Fibroblast of skin of scalp (primary cell): ENCODE data around the gene TAF1B.
"Not testable (repeated sequence)": the region's sequence is repeated elsewhere in the genome, so short reads cannot be mapped to it uniquely, and the experiment has no call there.

Experiments
- DNase-seq: peaks from one replicate; pipeline ENCODE4 v3.0.0-alpha.2; 2013

The TAF1B gene

DNA sequence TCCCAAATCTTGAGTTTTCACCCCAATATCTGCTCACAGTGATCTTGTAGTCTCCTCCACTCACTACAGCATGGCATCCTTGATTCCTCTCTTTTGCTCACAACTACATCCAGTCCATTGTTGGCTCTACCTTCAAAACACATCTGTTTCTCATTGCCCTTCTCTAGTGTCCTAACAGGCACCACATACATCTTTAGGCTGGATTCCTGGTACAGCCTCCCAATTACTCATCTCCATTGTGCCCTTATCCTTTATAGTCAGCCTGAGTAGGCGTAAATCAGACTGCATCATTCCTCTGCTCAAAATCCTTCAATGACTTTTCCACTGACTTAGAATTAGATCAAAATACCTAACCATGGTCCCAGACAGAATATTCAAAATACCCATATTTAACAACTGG lies 10.7 kb upstream of the TAF1B start:
- DNase-seq: peak; percentile 46

DNA sequence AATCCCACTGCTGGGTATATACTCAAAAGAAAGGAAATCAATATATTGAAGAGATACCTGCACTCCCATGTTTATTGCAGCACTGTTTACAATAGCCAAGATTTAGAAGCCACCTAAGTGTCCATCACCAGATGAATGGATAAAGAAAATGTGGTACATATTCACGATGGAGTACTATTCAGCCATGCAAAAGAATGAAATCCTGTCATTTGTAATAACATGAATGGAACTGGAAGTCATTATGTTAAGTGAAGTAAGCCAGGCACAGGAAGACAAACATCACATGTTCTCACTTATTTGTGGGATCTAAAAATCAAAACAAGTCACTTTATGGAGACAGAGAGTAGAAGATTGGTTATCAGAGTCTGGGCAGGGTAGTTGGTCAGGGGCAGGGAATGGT lies 8.2 kb upstream of the TAF1B start:
- not testable (repeated sequence) for DNase-seq

DNA sequence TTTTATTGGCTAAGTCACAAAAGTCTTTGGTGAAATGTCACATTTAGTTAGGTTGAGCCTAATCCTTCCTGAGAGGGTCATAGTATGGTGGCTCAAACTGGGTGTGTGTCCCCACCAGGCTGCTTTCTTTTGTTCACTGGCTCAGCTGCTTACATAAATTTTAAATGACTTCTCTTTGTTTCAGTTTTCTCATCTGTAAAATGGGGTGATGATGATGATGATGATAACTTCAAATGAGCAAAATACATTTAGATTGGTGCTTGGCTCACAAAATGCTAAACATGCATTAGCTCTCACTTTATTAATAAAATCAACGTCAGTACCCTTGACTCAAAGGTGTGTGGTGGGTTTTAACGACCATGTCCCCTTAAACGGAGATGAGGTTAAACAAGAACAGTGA lies 7.2 kb upstream of the TAF1B start:
- DNase-seq: no peak

DNA sequence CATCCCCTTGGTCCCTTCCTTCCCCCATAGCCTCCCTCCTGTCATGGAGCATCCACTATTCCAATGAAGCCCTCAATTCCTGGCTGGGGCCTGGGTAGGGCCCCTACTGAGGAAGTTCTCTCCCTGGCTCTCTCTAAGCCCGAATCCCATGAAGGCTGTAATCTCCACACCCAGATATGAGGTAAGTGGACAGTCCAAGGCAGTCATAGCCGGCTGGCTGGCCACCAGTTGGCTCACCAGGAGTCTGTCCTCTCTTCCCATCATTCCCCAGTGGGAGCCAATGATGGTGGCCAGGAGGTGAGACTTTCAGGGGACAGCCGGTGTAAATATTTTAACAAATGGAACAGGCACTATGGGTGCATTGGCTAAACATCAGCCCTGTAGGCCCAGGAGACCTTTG lies 6.8 kb upstream of the TAF1B start:
- DNase-seq: no peak

DNA sequence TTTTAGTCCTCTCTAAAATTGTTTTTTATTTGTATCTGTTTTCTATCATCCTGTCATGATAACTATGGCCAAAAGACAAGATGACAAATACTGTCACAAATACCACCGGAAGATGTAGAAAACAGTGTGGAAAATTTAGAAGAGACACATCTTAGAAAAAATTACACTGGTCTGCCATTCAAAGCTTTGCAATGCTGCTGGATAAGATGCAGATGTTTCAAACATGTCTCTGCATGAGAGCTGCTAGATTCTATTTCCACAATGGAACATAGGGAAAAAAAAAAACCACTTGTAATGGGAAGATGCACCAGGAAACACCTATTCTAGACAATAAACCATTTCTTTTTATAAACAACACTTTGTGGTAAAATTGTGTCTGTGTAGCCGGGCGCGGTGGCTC lies 5.8 kb upstream of the TAF1B start:
- no peak for DNase-seq

DNA sequence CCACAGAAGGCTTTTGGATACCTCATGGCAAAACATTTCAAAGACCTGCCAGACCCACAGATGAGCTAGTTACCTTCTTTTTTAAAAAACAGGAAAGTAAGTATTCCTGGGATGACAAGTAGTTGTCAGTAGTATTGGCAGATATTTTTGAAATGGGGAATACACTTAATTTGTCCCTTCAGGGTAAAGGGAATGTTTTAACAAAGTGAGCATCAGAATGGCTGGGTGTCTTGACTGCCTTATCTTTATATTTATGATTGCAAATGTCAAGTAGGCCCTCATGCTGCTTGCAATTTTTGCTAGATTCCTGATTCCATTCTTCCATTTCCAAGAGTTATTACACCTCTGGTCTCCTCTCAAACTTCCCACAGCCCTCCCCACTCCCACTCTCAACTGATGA lies 4.9 kb upstream of the TAF1B start:
- no peak for DNase-seq

DNA sequence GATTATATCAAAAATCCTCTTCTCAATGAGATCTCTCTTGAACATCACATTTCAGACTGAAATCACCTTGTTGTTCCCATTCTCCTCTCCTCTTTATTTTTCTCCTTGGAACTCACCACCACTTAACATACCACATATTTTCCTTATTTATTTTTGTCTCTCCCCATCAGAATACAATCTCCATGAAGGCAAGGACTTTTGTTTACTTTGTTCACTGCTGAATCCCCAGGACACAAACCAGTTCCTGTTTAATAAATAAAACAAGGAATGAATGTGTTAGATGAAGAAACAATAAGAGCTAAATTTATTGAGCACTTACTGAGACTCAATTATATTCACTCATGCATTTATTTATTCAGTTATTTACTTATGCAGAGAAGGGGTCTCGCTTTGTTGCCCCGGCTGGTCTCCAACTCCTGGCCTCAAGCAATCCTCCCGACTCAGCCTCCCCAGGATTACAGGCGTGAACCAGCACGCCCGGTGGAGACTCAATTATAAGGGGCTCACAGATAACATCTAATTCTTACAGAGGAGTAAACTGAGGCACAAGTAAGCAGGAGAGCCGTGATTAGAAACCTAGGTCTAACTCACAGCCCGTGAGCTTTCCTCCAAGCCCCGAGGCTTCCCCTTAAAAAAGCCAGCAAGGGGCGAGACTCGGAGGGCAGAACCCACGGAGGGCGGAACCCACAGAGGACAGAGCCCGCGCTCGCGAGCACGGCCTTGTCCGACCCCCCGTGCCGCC lies 616 bp upstream of the TAF1B start:
- no peak for DNase-seq

DNA sequence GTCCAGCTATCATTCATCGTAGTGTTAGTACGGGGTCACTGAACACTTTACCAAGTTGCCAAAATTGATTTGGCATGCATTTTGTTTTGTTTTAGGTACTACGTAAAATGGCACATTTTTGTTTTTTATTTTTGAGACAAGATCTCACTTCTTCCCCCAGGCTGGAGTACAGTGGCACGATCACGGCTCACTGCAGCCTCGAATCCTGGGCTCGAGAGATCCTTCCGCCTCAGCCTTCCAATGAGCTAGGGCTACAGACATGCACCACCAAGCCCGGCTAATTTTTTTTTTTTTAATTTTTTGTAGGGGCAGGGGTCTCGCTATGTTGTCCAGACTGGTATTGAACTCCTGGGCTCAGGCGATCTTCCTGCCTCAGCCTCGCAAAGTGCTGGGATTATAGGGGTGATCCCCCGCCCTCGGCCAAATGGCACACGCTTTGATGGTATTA lies 786 bp downstream of the TAF1B start:
- peak; percentile 60 for DNase-seq

DNA sequence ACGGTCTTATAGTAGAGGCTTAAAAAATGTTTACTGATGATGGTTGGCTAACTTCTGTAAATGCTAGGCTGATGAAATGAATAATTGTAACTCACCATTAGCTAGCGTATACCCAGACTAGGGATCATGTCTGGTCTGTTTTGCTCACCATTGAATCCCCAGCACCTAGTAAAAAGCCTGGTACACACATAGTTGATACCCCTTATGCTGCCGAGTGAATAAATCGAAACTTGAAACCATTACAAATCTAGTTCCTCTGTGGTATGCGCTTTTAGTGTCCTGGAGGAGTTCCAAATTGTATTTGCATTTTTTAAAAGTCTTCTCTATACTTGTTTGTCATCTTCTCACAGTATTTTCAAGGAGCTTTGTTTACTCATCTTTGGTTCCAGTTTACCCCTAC lies 1.3 kb downstream of the TAF1B start:
- DNase-seq: peak; percentile 59

DNA sequence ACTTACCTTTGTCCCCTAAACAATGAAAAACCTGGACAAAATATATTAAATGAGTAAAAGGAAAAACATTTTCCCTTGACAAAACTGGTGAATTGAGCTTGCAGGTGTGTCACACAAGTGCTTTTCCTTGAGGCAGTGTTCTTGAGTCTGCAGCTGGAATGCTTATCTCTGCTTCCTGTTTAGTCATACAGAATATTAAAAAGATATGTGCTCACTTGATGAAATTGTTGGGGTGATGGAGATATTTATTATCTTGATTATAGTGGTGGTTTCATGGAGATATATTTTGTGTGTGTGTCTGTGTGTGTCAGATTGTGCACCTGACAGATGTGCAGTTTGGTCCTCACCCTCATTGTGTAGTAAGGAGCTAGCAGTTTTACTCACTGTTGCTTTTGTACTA lies 3.3 kb downstream of the TAF1B start:
- no peak for DNase-seq

DNA sequence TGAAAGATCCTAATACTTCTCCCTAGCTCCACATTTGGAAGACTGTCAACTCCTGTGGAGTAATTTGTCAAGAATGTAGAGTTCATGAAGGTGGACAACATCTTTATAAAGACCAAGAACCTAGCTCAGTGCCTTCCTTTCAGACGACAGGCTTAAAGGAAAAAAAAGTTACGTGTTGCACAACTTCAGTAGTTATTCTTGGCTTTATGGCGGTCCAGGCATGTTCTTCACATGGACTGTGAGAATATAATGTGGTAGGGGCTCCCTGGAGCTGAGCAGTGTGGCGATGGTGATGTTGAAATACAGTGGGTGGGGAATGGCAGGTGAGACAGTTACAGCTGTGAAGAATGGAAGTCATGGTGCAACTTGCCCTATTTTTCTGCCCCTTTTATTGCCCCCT lies 3.9 kb downstream of the TAF1B start:
- DNase-seq: no peak

DNA sequence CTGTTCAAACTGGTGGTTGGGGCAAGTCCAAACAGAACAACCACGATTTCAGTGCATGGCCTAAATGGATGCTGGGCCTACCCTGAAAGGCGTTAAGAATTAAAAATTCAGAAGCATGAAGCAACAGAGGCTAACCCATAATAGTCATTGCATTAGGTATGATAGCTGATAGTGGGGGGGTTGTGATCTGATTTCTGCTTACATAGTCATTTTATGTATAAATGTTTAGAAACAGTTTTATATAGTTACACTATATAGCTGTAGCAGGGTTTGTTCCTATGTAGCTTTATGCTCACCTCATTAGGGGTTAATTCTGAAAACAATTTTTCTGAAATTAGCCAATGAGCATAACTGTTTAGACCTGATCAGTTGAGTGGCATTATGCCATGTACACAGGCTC lies 9.6 kb downstream of the TAF1B start:
- DNase-seq: no peak

DNA sequence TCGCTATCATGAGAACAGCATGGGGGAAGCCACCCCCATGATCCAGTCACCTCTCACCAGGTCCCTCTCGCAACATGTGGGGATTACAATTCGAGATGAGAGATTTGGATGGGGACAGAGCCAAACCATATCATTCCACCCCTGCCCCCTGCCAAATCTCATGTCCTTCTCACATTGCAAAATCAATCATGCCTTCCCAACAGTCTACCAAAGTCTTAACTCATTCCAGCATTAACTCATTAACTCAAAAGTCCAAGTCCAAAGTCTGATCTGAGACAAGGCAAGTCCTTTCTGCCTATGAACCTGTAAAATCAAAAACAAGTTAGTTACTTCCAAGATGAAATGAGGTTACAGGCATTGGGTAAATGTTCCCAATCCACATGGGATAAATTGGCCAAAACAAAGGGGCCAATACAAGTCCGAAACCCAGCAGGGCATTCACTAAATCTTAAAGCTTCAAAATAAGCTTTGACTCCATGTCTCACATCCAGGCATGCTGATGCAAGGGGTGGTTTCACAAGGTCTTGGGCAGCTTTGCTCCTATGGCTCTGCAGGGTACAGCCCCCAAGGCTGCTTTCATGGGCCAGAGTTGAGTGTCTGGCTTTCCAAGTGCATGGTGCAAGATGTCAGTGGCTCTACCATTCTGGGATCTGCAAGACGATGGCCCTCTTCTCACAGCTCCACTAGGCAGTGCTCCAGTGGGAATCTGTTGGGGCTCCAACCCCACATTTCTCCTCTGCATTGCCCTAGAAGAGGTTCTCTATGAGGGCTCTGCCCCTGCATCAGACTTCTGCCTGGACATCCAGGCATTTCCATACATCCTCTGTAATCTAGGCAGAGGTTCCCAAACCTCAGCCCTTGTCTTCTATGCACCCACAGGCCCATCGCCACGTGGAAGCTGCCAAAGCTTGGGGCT lies 14.8 kb downstream of the TAF1B start:
- DNase-seq: no peak

DNA sequence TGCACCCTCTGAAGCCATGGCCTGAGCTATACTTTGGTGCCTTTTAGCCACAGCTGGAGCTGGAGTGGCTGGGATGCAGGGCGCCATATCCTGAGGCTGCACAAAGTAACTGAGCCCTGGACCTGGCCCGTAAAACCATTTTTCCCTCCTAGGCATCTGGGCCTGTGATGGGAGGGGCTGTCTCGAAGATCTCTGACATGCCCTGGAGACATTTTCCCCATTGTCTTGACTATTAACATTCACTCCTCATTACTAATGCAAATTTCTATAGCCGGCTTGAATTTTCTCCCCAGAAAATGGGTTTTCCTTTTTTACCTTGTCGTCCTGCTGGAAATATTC lies 15.4 kb downstream of the TAF1B start:
- no peak for DNase-seq

DNA sequence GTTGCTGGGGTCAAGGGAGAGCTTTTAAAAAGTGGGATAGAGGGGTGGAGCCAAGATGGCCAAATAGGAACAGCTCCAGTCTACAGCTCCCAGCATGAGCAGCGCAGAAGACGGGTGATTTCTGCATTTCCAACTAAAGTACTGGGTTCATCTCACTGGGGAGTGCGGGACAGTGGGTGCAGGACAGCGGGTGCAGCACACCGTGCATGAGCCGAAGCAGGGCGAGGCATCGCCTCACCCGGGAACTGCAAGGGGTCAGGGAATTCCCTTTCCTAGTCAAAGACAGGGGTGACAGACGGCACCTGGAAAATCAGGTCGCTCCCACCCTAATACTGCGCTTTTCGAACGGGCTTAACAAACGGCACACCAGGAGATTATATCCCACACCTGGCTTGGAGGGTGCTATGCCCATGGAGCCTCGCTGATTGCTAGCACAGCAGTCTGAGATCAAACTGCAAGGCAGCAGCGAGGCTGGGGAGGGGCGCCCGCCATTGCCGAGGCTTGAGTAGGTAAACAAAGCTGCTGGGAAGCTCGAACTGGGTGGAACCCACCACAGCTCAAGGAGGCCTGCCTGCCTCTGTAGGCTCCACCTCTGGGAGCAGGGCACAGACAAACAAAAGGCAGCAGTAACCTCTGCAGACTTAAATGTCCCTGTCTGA lies 17.8 kb downstream of the TAF1B start:
- not testable (repeated sequence) for DNase-seq

DNA sequence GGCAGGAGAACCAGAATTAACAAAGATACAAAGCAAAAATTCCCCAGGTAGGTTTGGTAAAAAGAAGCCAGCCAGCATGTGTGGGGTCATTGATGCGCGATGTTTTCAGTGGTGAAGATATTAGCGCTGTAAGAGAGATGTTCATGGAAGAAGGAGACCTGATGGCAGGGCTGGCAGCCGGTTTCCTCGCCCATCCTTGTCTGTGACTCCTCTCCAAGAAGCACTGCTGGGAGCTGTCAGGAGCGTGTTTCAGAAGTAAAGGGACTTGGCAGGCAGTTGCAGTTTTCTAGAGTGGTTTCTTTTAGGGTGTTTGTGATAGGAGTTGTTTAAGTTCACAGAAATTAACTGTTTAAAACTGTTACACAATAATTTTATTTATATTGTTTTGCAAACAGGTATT lies 24.6 kb downstream of the TAF1B start:
- DNase-seq: no peak

DNA sequence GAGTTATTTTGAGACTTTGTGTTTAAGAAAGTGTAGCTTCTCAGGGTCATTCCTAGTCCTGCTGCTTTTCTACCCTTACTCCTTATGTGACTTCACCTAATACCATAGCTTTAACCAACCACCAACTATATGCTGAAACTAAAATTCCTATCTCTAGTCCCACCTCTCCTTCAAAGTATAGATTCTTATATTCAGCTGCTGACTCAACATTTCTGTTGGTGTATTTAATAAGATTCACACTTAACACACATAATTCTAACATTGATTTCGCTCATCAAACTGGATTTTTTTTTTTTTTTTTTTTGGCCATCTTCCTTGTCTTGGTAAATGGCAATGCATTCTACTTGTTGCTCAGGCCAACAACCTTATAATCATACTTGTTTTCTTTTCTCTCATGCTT lies 30.1 kb downstream of the TAF1B start:
- DNase-seq: no peak

DNA sequence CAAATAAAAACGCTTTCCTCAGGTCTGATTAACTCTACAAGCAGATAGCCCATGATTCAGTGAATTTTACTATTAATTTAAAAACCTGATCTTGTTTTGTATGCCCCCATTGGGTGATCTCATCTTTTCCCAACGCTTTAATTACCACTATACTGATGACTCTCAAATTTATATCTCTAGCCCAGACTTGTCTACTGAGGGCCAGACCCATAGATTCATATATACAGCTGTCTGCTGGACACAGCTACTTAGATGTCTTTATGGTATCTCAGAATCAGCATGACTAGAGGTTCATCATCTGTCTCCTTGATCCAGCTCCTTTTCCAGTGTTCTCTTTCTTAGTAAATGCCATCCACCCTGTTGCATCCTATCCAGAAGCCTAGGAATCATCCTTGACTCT lies 33.8 kb downstream of the TAF1B start:
- no peak for DNase-seq

DNA sequence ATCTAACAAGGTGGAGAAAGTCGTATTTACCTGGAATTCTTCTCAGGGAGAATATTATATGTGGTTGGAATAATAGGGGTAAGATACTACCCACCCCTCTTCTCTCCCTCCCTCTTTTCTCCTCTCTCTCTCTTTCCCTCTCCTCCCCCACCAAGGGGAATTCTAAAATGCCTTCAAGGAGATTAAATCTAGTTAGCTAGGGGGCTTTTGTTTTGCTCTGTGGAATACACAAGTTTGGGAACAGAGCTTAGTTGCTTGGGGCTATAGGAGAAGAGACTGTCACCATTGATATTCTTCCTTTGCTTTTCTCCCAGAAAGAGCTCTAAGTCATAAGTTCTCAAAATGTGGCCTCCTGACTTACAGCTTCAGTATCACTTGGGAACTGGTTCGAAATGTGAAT lies 34.5 kb downstream of the TAF1B start:
- DNase-seq: no peak

DNA sequence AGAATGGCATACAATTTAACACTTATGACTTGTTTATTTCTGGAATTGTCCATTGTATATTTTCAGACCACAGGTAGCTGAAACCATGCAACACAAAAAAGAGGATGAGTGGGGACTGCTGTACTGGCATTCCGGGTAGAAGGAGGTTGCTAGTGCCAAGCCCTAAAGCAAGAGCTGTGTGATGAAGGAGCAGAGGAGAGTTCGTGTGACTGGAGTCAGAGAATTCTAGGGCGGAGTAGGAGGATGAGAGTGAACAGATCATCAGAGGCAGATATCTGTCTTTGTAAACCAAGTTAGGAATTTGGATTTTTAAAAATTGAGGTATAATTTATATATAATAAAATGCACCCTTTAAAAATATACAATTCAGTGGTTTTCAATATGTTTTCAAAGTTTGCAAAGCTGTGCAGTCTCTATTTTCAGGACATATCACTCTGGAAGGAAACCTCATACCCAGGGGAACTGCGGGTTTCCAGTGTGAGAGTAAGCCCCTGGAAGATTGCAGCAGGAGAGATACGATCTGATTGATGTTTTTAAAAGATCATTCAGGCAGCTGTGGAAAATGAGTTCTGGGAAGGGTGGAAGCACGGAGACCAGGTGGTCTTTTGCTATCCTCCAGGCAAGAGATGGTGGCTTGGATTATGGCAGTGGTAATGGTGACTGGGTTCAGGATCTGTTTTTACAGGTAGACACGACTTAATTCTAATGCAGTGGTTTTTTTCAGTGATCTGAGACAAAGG lies 36.4 kb downstream of the TAF1B start:
- no peak for DNase-seq

DNA sequence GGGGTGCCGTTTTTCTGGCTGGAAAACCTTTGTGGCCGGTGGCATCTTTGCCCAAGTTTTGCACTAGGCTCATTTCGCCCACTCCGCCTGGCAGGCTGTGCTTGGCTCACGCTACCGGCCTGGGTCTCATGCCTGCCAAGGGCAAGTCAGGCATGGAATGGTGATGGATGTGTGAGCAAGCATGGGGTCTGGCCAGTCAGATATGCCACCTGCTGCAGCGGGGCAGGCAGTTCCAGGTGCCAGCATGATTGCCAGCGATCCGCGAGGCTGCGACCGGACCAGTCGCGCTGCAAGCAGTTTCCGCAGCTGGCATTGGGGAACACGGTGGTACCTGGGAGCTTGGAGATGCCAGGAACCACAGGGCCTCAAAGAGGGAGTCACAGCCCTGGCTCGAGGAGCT lies 40.6 kb downstream of the TAF1B start:
- no peak for DNase-seq

DNA sequence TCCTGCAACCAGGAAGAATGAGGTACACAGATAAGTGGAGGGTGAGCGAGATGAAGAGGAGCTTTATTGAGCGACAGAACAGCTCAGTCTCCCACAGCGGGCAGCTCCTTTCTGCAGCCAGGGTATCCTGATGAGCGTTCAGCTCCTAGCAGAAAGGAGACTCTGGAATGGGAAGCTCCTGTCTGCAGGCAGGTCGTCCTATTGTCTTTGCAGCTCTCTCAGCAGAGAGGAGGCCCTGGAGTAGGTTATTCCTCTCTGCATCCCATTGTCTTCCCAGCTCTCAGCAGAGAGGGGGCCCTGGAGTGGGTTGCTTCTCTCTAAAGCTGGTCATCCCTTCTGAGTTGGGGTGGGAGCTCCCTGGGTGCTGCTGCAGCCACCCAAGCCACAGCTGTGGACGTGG lies 41.2 kb downstream of the TAF1B start:
- no peak for DNase-seq
